GM19438 (cell line): ENCODE data around the gene KLK2.

Experiments used
- ATAC-seq: cut with Tn5 transposase; IDR thresholded peaks from one replicate; pipeline ENCODE4 v1.9.1; 2021; ENCODE audit warnings: low read depth; ENCODE audit not compliant: unreplicated experiment

KLK2 gene

DNA sequence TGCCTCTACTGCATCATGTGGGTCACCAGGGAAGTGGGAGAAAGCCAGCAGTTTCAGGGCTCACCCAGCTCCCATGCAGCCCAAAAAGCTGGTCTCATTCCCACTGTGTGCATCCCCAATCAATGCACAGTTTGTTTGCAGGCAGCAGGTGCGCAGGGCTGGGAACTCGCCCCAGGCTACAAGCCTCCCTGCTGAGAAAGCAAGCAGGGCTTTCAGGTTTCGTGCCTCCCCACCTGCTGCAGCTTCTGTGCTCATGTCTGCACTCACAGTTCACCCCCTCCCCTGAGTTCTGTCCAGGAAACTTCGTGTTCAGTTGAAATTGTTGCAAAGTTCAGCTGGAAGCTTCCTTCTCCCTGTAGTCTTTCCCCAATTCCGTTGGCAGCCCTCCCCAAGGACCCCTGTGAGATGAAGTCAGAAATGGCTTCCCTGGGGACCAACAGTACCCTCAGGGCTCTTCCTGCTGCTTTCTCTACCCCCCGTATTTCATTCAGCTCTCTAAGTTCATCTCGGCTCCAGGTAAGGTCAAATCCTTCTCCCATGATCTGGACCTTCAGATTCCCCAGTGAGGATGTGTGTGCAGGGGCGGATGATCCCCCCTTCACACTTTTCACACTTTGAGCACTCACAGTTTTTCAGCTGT lies 28.8 kb upstream of the KLK2 start:
- ATAC-seq: no peak

DNA sequence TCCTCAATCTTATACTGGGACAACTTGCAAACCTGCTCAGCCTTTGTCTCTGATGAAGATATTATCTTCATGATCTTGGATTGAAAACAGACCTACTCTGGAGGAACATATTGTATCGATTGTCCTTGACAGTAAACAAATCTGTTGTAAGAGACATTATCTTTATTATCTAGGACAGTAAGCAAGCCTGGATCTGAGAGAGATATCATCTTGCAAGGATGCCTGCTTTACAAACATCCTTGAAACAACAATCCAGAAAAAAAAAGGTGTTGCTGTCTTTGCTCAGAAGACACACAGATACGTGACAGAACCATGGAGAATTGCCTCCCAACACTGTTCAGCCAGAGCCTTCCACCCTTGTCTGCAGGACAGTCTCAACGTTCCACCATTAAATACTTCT lies 22.5 kb upstream of the KLK2 start:
- no peak for ATAC-seq

DNA sequence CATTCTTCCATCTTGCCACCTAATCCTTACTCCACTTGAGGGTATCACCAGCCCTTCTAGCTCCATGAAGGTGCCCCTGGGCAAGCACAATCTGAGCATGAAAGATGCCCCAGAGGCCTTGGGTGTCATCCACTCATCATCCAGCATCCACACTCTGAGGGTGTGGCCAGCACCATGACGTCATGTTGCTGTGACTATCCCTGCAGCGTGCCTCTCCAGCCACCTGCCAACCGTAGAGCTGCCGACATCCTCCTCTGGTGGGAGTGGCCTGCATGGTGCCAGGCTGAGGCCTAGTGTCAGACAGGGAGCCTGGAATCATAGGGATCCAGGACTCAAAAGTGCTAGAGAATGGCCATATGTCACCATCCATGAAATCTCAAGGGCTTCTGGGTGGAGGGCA lies 21.6 kb upstream of the KLK2 start:
- ATAC-seq: no peak

DNA sequence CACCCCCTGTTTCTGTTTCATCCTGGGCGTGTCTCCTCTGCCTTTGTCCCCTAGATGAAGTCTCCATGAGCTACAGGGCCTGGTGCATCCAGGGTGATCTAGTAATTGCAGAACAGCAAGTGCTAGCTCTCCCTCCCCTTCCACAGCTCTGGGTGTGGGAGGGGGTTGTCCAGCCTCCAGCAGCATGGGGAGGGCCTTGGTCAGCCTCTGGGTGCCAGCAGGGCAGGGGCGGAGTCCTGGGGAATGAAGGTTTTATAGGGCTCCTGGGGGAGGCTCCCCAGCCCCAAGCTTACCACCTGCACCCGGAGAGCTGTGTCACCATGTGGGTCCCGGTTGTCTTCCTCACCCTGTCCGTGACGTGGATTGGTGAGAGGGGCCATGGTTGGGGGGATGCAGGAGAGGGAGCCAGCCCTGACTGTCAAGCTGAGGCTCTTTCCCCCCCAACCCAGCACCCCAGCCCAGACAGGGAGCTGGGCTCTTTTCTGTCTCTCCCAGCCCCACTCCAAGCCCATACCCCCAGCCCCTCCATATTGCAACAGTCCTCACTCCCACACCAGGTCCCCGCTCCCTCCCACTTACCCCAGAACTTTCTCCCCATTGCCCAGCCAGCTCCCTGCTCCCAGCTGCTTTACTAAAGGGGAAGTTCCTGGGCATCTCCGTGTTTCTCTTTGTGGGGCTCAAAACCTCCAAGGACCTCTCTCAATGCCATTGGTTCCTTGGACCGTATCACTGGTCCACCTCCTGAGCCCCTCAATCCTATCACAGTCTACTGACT lies 18.4 kb upstream of the KLK2 start, which contains the start of gene KLK3:
Gene KLK3 (plus strand): TSS at position 280 of the 775 bp plus-strand sequence. CDS start 41 bp downstream, at position 321.
- no peak for ATAC-seq

DNA sequence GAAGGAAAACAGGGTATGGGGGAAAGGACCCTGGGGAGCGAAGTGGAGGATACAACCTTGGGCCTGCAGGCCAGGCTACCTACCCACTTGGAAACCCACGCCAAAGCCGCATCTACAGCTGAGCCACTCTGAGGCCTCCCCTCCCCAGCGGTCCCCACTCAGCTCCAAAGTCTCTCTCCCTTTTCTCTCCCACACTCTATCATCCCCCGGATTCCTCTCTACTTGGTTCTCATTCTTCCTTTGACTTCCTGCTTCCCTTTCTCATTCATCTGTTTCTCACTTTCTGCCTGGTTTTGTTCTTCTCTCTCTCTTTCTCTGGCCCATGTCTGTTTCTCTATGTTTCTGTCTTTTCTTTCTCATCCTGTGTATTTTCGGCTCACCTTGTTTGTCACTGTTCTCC lies 15.9 kb upstream of the KLK2 start:
- ATAC-seq: no peak

DNA sequence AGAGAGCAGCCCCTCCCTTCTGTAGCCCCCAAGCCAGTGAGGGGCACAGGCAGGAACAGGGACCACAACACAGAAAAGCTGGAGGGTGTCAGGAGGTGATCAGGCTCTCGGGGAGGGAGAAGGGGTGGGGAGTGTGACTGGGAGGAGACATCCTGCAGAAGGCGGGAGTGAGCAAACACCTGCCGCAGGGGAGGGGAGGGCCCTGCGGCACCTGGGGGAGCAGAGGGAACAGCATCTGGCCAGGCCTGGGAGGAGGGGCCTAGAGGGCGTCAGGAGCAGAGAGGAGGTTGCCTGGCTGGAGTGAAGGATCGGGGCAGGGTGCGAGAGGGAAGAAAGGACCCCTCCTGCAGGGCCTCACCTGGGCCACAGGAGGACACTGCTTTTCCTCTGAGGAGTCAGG lies 14.4 kb upstream of the KLK2 start:
- ATAC-seq: no peak

DNA sequence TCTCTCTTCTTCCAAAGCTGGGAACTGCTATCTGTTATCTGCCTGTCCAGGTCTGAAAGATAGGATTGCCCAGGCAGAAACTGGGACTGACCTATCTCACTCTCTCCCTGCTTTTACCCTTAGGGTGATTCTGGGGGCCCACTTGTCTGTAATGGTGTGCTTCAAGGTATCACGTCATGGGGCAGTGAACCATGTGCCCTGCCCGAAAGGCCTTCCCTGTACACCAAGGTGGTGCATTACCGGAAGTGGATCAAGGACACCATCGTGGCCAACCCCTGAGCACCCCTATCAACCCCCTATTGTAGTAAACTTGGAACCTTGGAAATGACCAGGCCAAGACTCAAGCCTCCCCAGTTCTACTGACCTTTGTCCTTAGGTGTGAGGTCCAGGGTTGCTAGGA lies 13.4 kb upstream of the KLK2 start:
- ATAC-seq: no peak

DNA sequence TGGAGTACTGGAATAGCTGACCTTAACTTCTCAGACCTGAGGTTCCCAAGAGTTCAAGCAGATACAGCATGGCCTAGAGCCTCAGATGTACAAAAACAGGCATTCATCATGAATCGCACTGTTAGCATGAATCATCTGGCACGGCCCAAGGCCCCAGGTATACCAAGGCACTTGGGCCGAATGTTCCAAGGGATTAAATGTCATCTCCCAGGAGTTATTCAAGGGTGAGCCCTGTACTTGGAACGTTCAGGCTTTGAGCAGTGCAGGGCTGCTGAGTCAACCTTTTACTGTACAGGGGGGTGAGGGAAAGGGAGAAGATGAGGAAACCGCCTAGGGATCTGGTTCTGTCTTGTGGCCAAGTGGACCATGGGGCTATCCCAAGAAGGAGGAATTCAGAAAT lies 12.2 kb upstream of the KLK2 start:
- ATAC-seq: no peak

DNA sequence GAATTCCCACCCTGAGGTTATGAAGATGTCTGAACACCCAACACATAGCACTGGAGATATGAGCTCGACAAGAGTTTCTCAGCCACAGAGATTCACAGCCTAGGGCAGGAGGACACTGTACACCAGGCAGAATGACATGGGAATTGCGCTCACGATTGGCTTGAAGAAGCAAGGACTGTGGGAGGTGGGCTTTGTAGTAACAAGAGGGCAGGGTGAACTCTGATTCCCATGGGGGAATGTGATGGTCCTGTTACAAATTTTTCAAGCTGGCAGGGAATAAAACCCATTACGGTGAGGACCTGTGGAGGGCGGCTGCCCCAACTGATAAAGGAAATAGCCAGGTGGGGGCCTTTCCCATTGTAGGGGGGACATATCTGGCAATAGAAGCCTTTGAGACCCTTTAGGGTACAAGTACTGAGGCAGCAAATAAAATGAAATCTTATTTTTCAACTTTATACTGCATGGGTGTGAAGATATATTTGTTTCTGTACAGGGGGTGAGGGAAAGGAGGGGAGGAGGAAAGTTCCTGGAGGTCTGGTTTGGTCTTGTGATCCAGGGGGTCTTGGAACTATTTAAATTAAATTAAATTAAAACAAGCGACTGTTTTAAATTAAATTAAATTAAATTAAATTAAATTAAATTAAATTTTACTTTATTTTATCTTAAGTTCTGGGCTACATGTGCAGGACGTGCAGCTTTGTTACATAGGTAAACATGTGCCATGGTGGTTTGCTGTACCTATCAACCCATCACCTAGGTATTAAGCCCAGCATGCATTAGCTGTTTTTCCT lies 11.5 kb upstream of the KLK2 start:
- ATAC-seq: no peak

DNA sequence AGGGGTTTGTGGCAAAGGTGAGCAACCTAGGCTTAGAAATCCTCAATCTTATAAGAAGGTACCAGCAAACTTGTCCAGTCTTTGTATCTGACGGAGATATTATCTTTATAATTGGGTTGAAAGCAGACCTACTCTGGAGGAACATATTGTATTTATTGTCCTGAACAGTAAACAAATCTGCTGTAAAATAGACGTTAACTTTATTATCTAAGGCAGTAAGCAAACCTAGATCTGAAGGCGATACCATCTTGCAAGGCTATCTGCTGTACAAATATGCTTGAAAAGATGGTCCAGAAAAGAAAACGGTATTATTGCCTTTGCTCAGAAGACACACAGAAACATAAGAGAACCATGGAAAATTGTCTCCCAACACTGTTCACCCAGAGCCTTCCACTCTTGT lies 3.8 kb upstream of the KLK2 start:
- no peak for ATAC-seq

DNA sequence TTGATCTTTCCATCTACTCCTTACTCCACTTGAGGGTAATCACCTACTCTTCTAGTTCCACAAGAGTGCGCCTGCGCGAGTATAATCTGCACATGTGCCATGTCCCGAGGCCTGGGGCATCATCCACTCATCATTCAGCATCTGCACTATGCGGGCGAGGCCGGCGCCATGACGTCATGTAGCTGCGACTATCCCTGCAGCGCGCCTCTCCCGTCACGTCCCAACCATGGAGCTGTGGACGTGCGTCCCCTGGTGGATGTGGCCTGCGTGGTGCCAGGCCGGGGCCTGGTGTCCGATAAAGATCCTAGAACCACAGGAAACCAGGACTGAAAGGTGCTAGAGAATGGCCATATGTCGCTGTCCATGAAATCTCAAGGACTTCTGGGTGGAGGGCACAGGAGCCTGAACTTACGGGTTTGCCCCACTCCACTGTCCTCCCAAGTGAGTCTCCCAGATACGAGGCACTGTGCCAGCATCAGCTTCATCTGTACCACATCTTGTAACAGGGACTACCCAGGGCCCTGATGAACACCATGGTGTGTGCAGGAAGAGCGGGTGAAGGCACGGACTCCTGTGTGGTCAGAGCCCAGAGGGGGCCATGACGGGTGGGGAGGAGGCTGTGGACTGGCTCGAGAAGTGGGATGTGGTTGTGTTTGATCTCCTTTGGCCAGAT lies 2.7 kb upstream of the KLK2 start:
- no peak for ATAC-seq

DNA sequence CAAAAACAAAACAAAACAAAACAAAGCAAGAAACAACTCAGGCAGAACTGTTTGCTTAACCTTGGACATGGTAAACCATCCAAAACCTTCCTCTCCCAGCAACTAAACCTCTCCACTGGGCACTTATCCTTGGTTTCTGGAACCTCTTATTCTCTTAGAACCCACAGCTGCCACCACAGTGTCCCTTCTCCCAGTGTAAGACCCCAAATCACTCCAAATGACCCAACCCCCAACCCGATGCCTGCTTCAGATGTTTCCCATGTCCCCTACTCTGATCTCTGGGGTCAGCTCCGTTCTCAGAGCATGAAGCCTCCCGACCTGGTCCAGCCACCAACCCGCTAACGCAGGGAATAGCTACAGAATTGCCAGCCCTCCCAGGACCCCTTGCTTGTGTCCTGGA lies 972 bp downstream of the KLK2 start:
- ATAC-seq: no peak

DNA sequence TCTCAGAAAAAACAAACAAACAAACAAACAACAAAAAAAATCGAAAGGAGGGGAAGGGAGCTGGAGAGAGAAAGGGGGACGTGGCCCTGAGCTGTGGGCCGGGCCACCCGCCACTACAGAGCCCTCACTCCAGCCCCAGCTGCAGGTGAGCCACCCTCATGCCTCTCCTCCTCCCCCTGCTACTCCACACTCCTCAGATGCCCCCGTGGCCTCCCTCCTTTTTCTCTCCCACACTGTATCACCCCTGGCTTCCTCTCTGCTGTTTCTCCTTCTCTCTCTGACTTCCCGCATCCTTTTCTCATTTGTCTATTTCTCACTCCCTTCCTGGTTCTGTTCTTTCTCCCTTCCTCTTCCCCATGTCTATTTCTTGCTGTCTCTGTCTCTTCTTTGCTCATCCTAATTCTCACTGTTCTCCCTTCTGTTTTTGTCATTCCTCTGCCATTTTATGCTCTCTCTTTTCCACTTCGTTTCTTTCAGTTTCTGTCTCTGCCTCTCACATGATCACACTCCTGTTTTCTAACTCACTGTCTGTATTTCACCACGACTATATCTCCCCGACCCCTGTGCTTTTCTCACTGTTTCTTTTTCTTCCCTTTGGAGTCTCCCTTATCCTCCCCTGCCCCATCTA lies 2.7 kb downstream of the KLK2 start:
- ATAC-seq: no peak

DNA sequence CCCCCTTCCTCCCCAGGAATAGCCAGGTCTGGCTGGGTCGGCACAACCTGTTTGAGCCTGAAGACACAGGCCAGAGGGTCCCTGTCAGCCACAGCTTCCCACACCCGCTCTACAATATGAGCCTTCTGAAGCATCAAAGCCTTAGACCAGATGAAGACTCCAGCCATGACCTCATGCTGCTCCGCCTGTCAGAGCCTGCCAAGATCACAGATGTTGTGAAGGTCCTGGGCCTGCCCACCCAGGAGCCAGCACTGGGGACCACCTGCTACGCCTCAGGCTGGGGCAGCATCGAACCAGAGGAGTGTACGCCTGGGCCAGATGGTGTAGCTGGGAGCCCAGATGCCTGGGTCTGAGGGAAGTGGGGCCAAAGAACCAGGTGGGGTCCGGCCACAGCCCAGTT lies 3.2 kb downstream of the KLK2 start:
- ATAC-seq: no peak

DNA sequence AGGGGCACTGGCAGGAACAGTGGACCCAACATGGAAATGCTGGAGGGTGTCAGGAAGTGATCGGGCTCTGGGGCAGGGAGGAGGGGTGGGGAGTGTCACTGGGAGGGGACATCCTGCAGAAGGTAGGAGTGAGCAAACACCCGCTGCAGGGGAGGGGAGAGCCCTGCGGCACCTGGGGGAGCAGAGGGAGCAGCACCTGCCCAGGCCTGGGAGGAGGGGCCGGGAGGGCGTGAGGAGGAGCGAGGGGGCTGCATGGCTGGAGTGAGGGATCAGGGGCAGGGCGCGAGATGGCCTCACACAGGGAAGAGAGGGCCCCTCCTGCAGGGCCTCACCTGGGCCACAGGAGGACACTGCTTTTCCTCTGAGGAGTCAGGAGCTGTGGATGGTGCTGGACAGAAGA lies 4.1 kb downstream of the KLK2 start:
- ATAC-seq: no peak

DNA sequence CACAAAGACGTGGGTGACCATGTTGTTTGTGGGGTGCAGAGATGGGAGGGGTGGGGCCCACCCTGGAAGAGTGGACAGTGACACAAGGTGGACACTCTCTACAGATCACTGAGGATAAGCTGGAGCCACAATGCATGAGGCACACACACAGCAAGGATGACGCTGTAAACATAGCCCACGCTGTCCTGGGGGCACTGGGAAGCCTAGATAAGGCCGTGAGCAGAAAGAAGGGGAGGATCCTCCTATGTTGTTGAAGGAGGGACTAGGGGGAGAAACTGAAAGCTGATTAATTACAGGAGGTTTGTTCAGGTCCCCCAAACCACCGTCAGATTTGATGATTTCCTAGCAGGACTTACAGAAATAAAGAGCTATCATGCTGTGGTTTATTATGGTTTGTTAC lies 5.6 kb downstream of the KLK2 start:
- ATAC-seq: no peak

DNA sequence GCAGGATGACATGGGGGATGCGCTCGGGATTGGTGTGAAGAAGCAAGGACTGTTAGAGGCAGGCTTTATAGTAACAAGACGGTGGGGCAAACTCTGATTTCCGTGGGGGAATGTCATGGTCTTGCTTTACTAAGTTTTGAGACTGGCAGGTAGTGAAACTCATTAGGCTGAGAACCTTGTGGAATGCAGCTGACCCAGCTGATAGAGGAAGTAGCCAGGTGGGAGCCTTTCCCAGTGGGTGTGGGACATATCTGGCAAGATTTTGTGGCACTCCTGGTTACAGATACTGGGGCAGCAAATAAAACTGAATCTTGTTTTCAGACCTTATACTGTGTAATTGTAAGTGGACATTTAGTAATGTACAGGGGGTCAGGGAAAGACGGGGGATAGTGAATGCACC lies 7.0 kb downstream of the KLK2 start:
- ATAC-seq: no peak

DNA sequence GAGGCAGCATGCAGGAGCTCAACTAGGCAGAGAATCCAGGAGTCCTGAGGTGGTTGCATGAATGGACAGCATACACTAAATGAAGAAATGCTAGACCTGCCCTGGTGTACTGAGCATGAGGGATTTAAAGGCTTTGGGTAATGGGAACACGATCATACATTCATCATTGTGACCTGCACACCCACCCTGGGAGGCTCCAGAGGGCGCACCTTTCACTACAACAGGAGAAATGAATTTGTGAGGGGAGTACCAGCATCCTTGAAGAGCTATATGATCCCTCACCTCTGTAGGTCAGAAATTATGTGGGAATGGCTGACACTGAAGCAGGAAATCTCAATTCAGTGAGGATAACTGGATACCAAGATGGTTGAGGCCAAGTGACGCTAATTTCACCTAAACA lies 8.9 kb downstream of the KLK2 start:
- no peak for ATAC-seq

DNA sequence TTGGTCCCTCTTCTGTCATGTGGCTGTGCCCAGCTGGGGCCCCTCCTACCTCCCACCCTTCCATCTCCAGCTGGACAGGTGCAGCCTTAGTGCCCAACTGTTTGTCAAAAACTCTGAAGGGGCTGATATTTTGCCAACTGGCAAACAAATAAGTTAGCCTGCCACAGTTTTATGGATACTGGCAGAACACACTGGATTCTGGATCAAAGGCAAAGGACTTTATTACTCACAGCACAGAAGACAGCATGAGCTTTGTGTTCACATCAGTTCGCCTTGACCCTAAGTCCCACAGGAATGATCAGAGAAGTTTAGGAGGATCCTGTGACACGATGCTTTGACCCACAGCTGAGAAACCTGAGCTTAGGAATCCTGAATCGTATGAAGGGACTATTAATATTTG lies 16.4 kb downstream of the KLK2 start:
- ATAC-seq: no peak

DNA sequence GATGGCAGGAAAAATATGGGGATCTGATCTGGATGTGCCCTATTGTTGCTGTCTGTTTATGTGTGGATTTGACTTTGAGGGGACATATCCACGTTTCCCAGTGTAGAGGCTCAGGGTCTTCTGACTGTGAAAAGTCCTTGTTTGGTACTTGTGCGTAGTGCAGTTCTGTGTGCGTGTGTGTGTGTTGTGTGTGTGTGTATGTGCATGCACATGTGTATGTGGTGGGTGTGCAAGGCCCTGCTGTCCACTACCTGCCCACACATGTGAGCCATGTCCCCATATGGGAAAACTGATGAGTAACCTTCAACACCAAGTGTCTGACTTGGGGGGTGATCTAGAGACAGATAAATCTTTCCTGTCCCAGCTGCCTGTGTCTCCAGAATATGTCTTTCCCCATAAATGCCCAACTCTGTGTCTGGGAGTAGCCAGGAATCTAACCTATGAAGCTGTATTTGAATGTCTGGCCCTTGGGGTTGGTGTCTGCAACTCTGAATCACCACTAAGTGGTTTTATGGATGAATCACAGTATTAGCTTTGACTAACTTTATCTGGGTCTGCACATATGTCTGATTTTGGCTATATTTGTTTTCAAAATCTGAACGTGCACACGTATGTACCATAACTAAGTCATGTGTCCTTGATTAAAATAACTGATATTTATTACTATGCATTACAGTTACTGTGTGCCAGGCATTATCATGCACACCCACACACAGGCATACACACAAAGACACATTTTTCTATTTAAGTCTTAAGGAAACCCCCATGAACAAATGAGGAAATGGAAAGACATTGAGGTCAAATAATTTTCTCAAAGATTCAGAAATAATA lies 17.4 kb downstream of the KLK2 start:
- ATAC-seq: no peak
